ENCODE results near the gene ARHGEF28. TPM values are rescaled to one million over a fixed set of nuclear protein-coding genes. Genes with fewer than 3 reads are reported as not detected.
A peak's percentile ranks its signal among the peaks of the same experiment; 100 is the strongest.

ARHGEF28 gene
- total RNA-seq, 2 experiments from 2014 or later, result not detected

- POLR2A ChIA-PET, result no interaction called here
- CTCF ChIA-PET, result interaction anchor here (1.2 kb wide), 1 partner anchor 12 kb away, joined by 5 read pairs; no protein-coding TSS in a partner anchor
- no peak for DNase-seq
- Mint-ChIP-seq H3K27ac (no peak overlapping the region), H3K27me3 (peaks cover 6% of the 10 kb centered on the region), H3K4me1 (no peaks in the 10 kb centered on the region), H3K9me3 (no peaks in the 10 kb centered on the region), H3K4me3 (no peak overlapping the region), H3K36me3 (ENCODE audit: low read depth) (no peaks in the 10 kb centered on the region)
Observed at GRCh38 chr5:73674669-73675004, 48.6 kb downstream of the ARHGEF28 start.

- no peak for DNase-seq
- Mint-ChIP-seq H3K36me3 (ENCODE audit: low read depth) (no peaks in the 10 kb centered on the region), H3K27ac (no peak overlapping the region), H3K4me1 (no peaks in the 10 kb centered on the region), H3K27me3 (peaks cover 3% of the 10 kb centered on the region), H3K9me3 (no peaks in the 10 kb centered on the region), H3K4me3 (no peak overlapping the region)
- CTCF ChIA-PET, result interaction anchor here (0.7 kb wide), 1 partner anchor 14 kb away, joined by 3 read pairs; no protein-coding TSS in a partner anchor
- POLR2A ChIA-PET, result no interaction called here
Observed at GRCh38 chr5:73678322-73678740, 52.3 kb downstream of the ARHGEF28 start.

- POLR2A ChIA-PET, result no interaction called here
Observed at GRCh38 chr5:73678807-73679206, 52.8 kb downstream of the ARHGEF28 start.

GRCh38 chr5:73682176-73682575 lies 56.2 kb downstream of the ARHGEF28 start:
- Mint-ChIP-seq H3K27ac (no peak overlapping the region), H3K36me3 (ENCODE audit: low read depth) (no peaks in the 10 kb centered on the region), H3K9me3 (no peaks in the 10 kb centered on the region), H3K4me1 (no peaks in the 10 kb centered on the region), H3K27me3 (peaks cover 2% of the 10 kb centered on the region), H3K4me3 (no peak overlapping the region)
- no peak for DNase-seq
- ChIA-PET POLR2A (no interaction called here), CTCF (no interaction called here)

More at GRCh38 chr5:73678807-73679206, 52.8 kb downstream of the ARHGEF28 start:
- no peaks in the 10 kb centered on the region for H3K9me3 Mint-ChIP-seq
- no peak overlapping the region for H3K27ac Mint-ChIP-seq
- CTCF ChIA-PET, result interaction anchor here (0.7 kb wide), 1 partner anchor 14 kb away, joined by 3 read pairs; no protein-coding TSS in a partner anchor
- DNase-seq, result no peak
- peaks cover 3% of the 10 kb centered on the region for H3K27me3 Mint-ChIP-seq
- no peak overlapping the region for H3K4me3 Mint-ChIP-seq
- no peaks in the 10 kb centered on the region for H3K4me1 Mint-ChIP-seq
- no peaks in the 10 kb centered on the region for H3K36me3 Mint-ChIP-seq (ENCODE audit: low read depth)

- Mint-ChIP-seq H3K4me1 (no peaks in the 10 kb centered on the region), H3K9me3 (no peaks in the 10 kb centered on the region), H3K27me3 (peaks cover 2% of the 10 kb centered on the region), H3K27ac (no peak overlapping the region), H3K4me3 (no peak overlapping the region), H3K36me3 (ENCODE audit: low read depth) (no peaks in the 10 kb centered on the region)
- ChIA-PET CTCF (no interaction called here), POLR2A (no interaction called here)
- DNase-seq, result no peak
Observed at GRCh38 chr5:73684691-73685090, 58.7 kb downstream of the ARHGEF28 start.

- no peak overlapping the region for H3K4me3 Mint-ChIP-seq
- H3K27me3 Mint-ChIP-seq, result peaks cover 2% of the 10 kb centered on the region
- ChIA-PET CTCF (no interaction called here), POLR2A (no interaction called here)
- DNase-seq, result no peak
- no peaks in the 10 kb centered on the region for H3K9me3 Mint-ChIP-seq
- no peaks in the 10 kb centered on the region for H3K36me3 Mint-ChIP-seq (ENCODE audit: low read depth)
- H3K4me1 Mint-ChIP-seq, result no peaks in the 10 kb centered on the region
- H3K27ac Mint-ChIP-seq, result no peak overlapping the region
Observed at GRCh38 chr5:73686912-73687311, 60.9 kb downstream of the ARHGEF28 start.

GRCh38 chr5:73687357-73687756 lies 61.4 kb downstream of the ARHGEF28 start:
- no peaks in the 10 kb centered on the region for H3K9me3 Mint-ChIP-seq
- no peak overlapping the region for H3K4me3 Mint-ChIP-seq
- no peak overlapping the region for H3K27ac Mint-ChIP-seq
- H3K4me1 Mint-ChIP-seq, result no peaks in the 10 kb centered on the region
- ChIA-PET CTCF (no interaction called here), POLR2A (no interaction called here)
- H3K27me3 Mint-ChIP-seq, result peaks cover 2% of the 10 kb centered on the region
- no peaks in the 10 kb centered on the region for H3K36me3 Mint-ChIP-seq (ENCODE audit: low read depth)
- no peak for DNase-seq

GRCh38 chr5:73690015-73690414 lies 64.0 kb downstream of the ARHGEF28 start:
- POLR2A ChIA-PET, result no interaction called here
- Mint-ChIP-seq H3K9me3 (no peaks in the 10 kb centered on the region), H3K36me3 (ENCODE audit: low read depth) (no peaks in the 10 kb centered on the region), H3K27me3 (peaks cover 2% of the 10 kb centered on the region), H3K27ac (no peak overlapping the region), H3K4me3 (no peak overlapping the region), H3K4me1 (peaks cover 10% of the 10 kb centered on the region)
- DNase-seq, result no peak
- CTCF ChIA-PET, result interaction anchor here (1.2 kb wide), 1 partner anchor 21 kb away, joined by 3 read pairs; no protein-coding TSS in a partner anchor

- DNase-seq, result no peak
- no peak overlapping the region for H3K4me3 Mint-ChIP-seq
- no peak overlapping the region for H3K27ac Mint-ChIP-seq
- ChIA-PET POLR2A (no interaction called here), CTCF (interaction anchor here (1.2 kb wide), 1 partner anchor 20 kb away, joined by 3 read pairs; no protein-coding TSS in a partner anchor)
- H3K9me3 Mint-ChIP-seq, result no peaks in the 10 kb centered on the region
- H3K4me1 Mint-ChIP-seq, result peaks cover 10% of the 10 kb centered on the region
- no peaks in the 10 kb centered on the region for H3K36me3 Mint-ChIP-seq (ENCODE audit: low read depth)
- peaks cover 3% of the 10 kb centered on the region for H3K27me3 Mint-ChIP-seq
Observed at GRCh38 chr5:73691302-73692080, 65.5 kb downstream of the ARHGEF28 start.

- POLR2A ChIA-PET, result no interaction called here
- CTCF ChIA-PET, result no interaction called here
- DNase-seq, result no peak
- Mint-ChIP-seq H3K27me3 (peaks cover 3% of the 10 kb centered on the region), H3K4me3 (no peak overlapping the region), H3K9me3 (no peaks in the 10 kb centered on the region), H3K27ac (no peak overlapping the region), H3K4me1 (peaks cover 10% of the 10 kb centered on the region), H3K36me3 (ENCODE audit: low read depth) (no peaks in the 10 kb centered on the region)
Observed at GRCh38 chr5:73692166-73692640, 66.2 kb downstream of the ARHGEF28 start.

- CTCF ChIA-PET, result interaction anchor here (0.6 kb wide), 1 partner anchor 15 kb away, joined by 3 read pairs; no protein-coding TSS in a partner anchor
Observed at GRCh38 chr5:73692981-73693380, 67.0 kb downstream of the ARHGEF28 start.

GRCh38 chr5:73693573-73694061 lies 67.6 kb downstream of the ARHGEF28 start:
- Mint-ChIP-seq H3K27ac (no peak overlapping the region), H3K4me3 (no peak overlapping the region), H3K36me3 (ENCODE audit: low read depth) (no peaks in the 10 kb centered on the region), H3K4me1 (peaks cover 10% of the 10 kb centered on the region), H3K27me3 (peaks cover 10% of the 10 kb centered on the region), H3K9me3 (no peaks in the 10 kb centered on the region)
- ChIA-PET POLR2A (no interaction called here), CTCF (interaction anchor here (0.6 kb wide), 1 partner anchor 57 kb away, joined by 3 read pairs; no protein-coding TSS in a partner anchor)
- peak; percentile 7 for DNase-seq

More at GRCh38 chr5:73692981-73693380, 67.0 kb downstream of the ARHGEF28 start:
- Mint-ChIP-seq H3K27me3 (peaks cover 6% of the 10 kb centered on the region), H3K9me3 (no peaks in the 10 kb centered on the region), H3K4me3 (no peak overlapping the region), H3K36me3 (ENCODE audit: low read depth) (no peaks in the 10 kb centered on the region), H3K4me1 (peaks cover 10% of the 10 kb centered on the region), H3K27ac (no peak overlapping the region)
- no peak for DNase-seq
- POLR2A ChIA-PET, result no interaction called here

GRCh38 chr5:73694089-73694488 lies 68.1 kb downstream of the ARHGEF28 start:
- Mint-ChIP-seq H3K9me3 (no peaks in the 10 kb centered on the region), H3K4me3 (no peak overlapping the region), H3K4me1 (peaks cover 10% of the 10 kb centered on the region), H3K36me3 (ENCODE audit: low read depth) (no peaks in the 10 kb centered on the region), H3K27me3 (peaks cover 10% of the 10 kb centered on the region), H3K27ac (no peak overlapping the region)
- ChIA-PET CTCF (interaction anchor here (0.6 kb wide), 1 partner anchor 58 kb away, joined by 3 read pairs; no protein-coding TSS in a partner anchor), POLR2A (no interaction called here)
- no peak for DNase-seq

Measured in activated CD4-positive, alpha-beta T cell treated with anti-CD3 and anti-CD28 coated beads, Interleukin-2, amount 10 ng/mL, durations not matched to agents 7 days and 5 days (primary cell).